T-helper 2 cell (primary cell): ENCODE results near the gene CRTAC1.

Experiments
- DNase-seq, 5 experiments: peaks; one replicate each; pipeline versions ENCODE4 v3.0.0 to v3.0.0-alpha.2; 2012 to 2022

The CRTAC1 gene

GRCh38 chr10:97831259-97831658 is 199.2 kb downstream of the CRTAC1 start:
- no peak for DNase-seq

DNA sequence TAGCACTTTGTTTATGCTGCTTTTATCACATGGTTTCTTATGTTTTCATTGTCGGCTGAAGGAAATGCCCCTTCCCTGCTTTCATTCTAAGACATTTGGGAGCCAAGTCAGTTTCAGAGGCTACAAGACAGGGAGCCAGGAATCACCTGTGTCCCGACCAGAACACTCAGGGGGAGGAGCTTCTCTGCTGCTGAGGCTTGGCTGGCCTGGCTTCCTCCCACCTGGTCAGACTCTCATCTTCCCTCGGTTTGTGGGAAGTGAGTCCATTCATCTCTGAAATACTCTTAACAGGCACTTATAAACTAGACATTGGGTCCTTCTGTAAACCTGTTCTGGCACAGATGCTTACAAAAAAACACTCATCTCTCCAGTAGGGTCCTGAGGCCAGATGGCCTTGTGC is 200.4 kb downstream of the CRTAC1 start:
- DNase-seq: no peak

DNA sequence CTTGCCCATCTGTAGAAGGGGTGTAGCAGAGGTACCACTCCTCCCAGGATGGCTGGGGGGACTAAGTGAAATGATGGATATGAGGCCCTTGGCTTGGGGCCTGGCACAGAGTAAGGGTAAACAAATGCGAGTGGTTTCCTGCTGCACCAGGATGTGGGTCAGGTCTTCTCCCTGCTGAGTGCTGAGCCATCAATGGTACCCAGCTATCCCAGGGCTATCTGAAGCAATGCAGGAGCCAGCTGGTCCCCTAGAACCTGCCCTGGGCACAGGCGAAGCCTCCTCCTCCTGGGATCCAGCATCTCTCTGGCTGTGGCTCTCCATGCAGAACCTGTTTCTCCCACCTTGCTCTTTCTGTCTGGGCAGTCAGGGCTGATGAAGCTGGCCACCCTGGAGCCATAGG is 201.7 kb downstream of the CRTAC1 start:
- peak in 1 of 5 experiments; percentile 69 for DNase-seq

DNA sequence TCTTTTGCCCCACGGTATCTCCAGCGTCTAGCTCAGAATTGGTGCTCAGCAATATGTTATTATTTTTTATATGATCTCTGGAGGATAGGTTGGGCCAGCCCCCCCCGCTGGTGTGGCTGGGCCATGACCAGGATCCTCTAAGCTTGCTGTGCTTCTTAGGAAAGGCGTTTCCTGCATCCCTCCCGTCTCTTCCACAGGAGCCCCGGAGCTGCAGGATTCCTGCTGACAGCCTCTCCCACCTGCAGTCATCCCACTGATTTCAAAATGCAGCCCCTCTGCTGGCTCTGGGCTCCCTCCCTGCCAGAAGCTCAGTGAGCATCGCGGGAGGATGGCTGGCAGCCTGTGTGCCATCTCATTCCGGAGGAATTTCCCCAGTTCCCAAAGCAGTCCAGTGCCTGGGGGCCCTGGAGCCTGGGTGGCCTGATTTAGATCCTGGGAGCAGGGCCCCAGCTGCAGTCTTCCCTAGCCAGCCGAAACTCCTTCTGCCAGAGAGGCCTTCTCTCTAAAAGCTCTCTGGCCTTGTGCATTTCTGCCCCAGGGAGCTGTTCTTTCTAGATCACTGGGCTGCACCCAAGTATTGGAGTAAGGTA is 202.6 kb downstream of the CRTAC1 start:
- no peak for DNase-seq

DNA sequence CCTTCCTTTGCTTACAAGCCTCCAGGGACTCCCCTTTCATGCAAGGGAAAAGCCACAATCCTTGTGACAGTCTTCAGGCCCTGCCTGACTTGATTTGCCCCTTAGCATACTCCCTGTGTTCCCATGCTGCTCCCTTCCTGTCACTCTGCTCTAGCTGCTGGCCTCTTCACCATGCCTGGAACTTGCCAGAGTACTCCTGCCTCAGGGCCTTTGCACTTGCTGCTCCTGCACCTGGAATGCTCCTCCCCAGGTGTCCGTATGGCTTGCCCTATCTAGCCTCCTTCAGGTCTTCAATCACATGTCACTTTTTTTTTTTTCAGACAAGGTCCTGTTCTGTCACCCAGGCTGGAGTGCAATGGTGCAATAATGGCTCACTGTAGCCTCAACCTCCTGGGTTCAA is 203.5 kb downstream of the CRTAC1 start:
- no peak for DNase-seq

DNA sequence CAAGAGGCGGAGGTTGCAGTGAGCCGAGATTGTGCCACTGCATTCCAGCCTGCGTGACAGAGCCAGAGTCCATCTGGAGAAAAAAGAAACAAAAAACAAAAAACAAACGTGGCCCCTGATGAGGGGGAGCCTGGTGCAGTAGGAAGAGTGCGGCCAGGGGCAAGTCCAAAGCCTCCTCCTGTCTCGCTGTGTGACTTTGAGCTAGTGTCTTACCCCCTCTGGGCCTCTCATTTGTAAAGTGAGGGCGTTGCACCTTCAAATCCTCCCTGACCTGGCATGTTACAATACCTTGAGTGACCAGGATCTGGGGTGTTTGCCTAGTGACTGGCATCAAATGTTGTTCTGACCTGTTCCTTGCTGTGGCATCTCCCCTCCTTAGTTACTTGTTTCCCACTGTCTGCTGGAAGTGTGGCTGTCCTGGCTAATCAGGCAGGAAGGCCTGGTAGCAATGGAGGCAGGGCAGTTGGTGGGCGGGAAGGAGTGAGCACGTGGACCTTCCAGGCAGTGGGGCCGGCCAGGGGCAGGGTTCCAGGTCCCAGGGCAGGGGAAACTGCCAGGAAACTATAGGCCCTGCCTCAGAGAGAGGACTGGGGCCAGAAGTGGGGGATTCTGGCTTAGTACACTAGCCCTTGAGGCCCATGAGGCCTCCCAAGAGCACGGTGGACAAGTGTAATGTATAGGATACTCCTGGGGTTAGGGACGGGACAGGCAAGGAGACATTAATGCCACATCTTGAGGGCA is 205.2 kb downstream of the CRTAC1 start:
- DNase-seq: no peak

DNA sequence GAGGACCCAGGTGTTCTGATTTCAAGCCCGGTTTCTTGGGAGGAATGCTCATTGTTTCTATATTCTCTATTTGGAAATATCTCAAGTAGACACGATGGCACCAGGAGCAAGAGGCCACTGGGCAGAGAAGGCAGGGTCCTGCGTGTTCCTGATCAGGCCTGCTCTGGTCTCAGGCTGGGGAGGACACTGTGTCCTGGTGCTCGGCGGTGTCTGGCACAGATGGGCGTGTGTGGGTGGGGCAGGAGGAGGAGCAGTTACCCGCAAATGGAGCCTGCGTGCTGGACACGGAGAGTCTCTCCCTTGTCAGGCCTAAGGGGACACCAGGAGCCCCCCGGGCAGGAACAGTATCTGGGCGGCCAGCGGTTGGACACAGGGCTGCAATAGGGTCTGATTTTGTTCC is 206.7 kb downstream of the CRTAC1 start:
- DNase-seq: no peak

GRCh38 chr10:97822261-97822687 is 208.1 kb downstream of the CRTAC1 start:
- no peak for DNase-seq

- no peak for DNase-seq
These were observed 208.9 kb downstream of the CRTAC1 start for GRCh38 chr10:97821308-97822038.

GRCh38 chr10:97820096-97820704 is 210.2 kb downstream of the CRTAC1 start:
- DNase-seq: no peak

DNA sequence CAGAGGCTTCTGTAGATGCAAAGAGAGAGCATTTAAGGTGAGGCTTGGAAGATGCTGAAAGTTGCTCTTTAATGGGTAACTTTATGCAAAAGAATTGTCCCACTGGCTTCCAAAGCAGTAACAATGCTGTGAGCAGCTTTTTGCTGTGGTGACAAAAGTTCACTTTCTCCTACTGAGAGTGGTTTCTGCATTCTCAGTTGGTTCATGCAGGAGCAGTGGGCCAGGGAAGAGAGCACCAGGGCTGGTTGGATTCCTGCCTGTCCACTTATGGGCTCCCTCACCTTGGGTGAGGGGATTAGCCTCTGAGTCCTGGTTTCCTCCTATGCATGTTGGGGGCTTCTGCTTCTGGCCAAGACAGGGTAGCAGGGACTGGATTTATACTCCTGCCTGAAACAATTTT is 211.8 kb downstream of the CRTAC1 start:
- DNase-seq: no peak

DNA sequence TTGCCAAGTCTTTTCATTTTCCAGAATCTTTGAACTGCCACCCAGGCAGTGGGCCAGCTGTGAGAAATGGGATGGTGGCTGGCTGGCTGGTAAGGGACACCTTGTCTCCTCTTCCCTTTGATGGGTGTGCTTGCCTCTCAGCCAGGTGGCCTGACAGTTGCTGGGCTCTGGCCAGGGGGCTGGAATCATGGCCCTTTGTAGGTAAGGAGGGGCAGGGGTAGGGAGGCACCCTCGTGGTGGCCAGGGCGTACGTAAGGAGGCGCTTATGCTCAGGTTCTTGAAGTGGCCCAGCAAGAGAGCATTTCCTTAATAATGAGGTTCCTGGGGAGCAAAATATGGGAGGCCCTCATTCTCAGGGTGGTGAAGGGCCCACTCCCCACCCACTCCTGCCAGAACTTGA is 213.8 kb downstream of the CRTAC1 start:
- DNase-seq: no peak
